OCI-LY1 (cell line): Measurements from ENCODE around the gene SKOR2.
"Not testable (repeated sequence)": the region's sequence is repeated elsewhere in the genome, so short reads cannot be mapped to it uniquely, and the experiment has no call there.

ENCODE experiments used
- H2AFZ ChIP-seq: fragments of 200-600 bp; sonication (generic), shearing (Covaris generic); 2 replicates; pipeline ENCODE4 v1.6.0; 2014; ENCODE audit warnings: antibody characterized with exemption, mild to moderate bottlenecking, low read length
- H3F3A ChIP-seq: fragments of 200-600 bp; sonication (generic), shearing (Covaris generic); 2 replicates; pipeline ENCODE4 v1.6.0; 2014; ENCODE audit warnings: mild to moderate bottlenecking, antibody characterized with exemption, low read length, moderate library complexity; ENCODE audit not compliant: insufficient read depth
- H3K27ac ChIP-seq: fragments of 200-600 bp; sonication (generic); 2 replicates; pipeline ENCODE4 v1.5.1; 2014; ENCODE audit warnings: low read length, mixed run types, mild to moderate bottlenecking, low read depth; ENCODE audit not compliant: poor library complexity, severe bottlenecking
- H3K27me3 ChIP-seq: fragments of 200-600 bp; sonication (generic); 2 replicates; pipeline ENCODE4 v1.6.0; 2014; ENCODE audit warnings: antibody characterized with exemption, mild to moderate bottlenecking, low read length, moderate library complexity; ENCODE audit not compliant: insufficient read depth
- H3K36me3 ChIP-seq: fragments of 200-600 bp; sonication (generic); 2 replicates; pipeline ENCODE4 v1.6.1; 2014; ENCODE audit warnings: mild to moderate bottlenecking, antibody characterized with exemption, low read length, moderate library complexity, mixed read lengths; ENCODE audit not compliant: insufficient read depth
- H3K4me1 ChIP-seq: fragments of 200-600 bp; sonication (generic); 2 replicates; pipeline ENCODE4 v1.5.1; 2014; ENCODE audit warnings: mild to moderate bottlenecking, low read length, moderate library complexity; ENCODE audit not compliant: insufficient read depth, severe bottlenecking
- H3K4me2 ChIP-seq: fragments of 200-600 bp; sonication (generic), shearing (Covaris generic); 2 replicates; pipeline ENCODE4 v1.6.1; 2014; ENCODE audit warnings: low read length
- H3K4me3 ChIP-seq: fragments of 200-600 bp; sonication (generic); 2 replicates; pipeline ENCODE4 v1.5.1; 2014; ENCODE audit warnings: low read length, low read depth, mild to moderate bottlenecking, mixed read lengths; ENCODE audit not compliant: poor library complexity, severe bottlenecking
- H3K79me2 ChIP-seq: fragments of 200-600 bp; shearing (Covaris generic); 2 replicates; pipeline ENCODE4 v1.6.1; 2016; ENCODE audit warnings: mixed run types, low read length, mixed read lengths; ENCODE audit not compliant: insufficient read depth
- H3K9ac ChIP-seq: fragments of 200-600 bp; sonication (generic), shearing (Covaris generic); 2 replicates; pipeline ENCODE4 v1.6.1; 2014; ENCODE audit warnings: mild to moderate bottlenecking, low read length, mixed read lengths
- H3K9me2 ChIP-seq: fragments of 200-600 bp; sonication (generic), shearing (Covaris generic); 2 replicates; pipeline ENCODE4 v1.6.1; 2014; ENCODE audit warnings: low read depth, mild to moderate bottlenecking, low read length, mixed read lengths
- H3K9me3 ChIP-seq: fragments of 200-600 bp; shearing (Covaris generic); 2 replicates; pipeline ENCODE4 v1.6.1; 2014; ENCODE audit warnings: low read length, mixed read lengths
- H4K20me1 ChIP-seq: fragments of 200-600 bp; sonication (generic), shearing (Covaris generic); 2 replicates; pipeline ENCODE4 v1.6.0; 2016; ENCODE audit warnings: mild to moderate bottlenecking, low read length; ENCODE audit not compliant: insufficient read depth
- EZH2 ChIP-seq: fragments of 200-600 bp; sonication (generic), shearing (Covaris generic); IDR thresholded peaks from 2 replicates; pipeline ENCODE4 v1.8.0; 2017; ENCODE audit warnings: borderline replicate concordance, mixed run types, mild to moderate bottlenecking, antibody characterized with exemption, low read length, moderate library complexity, mixed read lengths
- TF ChIP-seq, protein P1 (sequence below): fragments of 200-600 bp; sonication (generic), shearing (Covaris generic); IDR thresholded peaks from 2 replicates; pipeline ENCODE4 v1.5.1; 2017; ENCODE audit warnings: mild to moderate bottlenecking, antibody characterized with exemption, low read length, moderate library complexity, mixed read lengths

SKOR2 gene

DNA sequence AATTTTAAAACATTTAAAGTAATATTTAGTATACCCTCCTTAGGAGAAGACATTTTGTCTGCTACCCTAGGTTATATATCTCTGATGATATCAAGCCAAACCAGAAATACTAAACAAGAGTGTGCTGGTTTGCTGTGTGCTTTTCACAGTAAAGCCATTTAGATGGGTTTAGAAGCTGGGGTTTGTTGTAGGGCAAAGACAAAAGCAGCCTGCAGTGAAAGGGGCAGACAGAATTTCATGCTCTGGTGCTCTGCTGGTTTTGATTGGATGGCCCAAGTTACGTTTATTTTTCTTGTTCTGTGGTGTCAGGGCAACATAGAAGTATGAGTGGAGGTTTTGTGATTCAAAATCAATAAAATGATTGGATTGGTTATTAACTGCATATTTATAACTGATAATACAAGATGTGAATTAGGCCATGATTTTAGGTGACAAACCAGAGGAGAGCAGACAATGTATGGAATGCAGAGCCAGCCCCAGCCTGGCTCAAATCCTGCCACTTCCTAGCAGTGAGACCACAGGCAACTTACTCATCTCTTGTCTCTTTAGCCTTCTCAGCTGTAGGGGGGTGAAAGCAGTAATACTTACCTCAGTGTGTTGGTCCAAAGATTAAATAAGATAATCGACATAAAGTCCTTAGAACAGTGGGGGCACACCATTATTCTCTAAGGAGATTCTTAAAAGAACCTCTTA is 44.4 kb downstream of the SKOR2 start:
- no peaks in the 10 kb centered on the region for H3K4me1 ChIP-seq
- H3K27ac ChIP-seq: no peak overlapping the region
- H3K9me3 ChIP-seq: no peaks in the 10 kb centered on the region
- H3K9me2 ChIP-seq: no peaks in the 10 kb centered on the region
- H3K79me2 ChIP-seq: no peaks in the 10 kb centered on the region
- H4K20me1 ChIP-seq: no peaks in the 10 kb centered on the region
- H3F3A ChIP-seq: no peaks in the 10 kb centered on the region
- TF ChIP-seq, protein P1, sequence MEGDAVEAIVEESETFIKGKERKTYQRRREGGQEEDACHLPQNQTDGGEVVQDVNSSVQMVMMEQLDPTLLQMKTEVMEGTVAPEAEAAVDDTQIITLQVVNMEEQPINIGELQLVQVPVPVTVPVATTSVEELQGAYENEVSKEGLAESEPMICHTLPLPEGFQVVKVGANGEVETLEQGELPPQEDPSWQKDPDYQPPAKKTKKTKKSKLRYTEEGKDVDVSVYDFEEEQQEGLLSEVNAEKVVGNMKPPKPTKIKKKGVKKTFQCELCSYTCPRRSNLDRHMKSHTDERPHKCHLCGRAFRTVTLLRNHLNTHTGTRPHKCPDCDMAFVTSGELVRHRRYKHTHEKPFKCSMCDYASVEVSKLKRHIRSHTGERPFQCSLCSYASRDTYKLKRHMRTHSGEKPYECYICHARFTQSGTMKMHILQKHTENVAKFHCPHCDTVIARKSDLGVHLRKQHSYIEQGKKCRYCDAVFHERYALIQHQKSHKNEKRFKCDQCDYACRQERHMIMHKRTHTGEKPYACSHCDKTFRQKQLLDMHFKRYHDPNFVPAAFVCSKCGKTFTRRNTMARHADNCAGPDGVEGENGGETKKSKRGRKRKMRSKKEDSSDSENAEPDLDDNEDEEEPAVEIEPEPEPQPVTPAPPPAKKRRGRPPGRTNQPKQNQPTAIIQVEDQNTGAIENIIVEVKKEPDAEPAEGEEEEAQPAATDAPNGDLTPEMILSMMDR: no peak
- TF ChIP-seq EZH2: no peak
- H3K36me3 ChIP-seq: no peaks in the 10 kb centered on the region
- no peak overlapping the region for H3K4me2 ChIP-seq
- no peak overlapping the region for H3K9ac ChIP-seq
- no peaks in the 10 kb centered on the region for H3K27me3 ChIP-seq
- no peak overlapping the region for H2AFZ ChIP-seq
- H3K4me3 ChIP-seq: no peak overlapping the region

DNA sequence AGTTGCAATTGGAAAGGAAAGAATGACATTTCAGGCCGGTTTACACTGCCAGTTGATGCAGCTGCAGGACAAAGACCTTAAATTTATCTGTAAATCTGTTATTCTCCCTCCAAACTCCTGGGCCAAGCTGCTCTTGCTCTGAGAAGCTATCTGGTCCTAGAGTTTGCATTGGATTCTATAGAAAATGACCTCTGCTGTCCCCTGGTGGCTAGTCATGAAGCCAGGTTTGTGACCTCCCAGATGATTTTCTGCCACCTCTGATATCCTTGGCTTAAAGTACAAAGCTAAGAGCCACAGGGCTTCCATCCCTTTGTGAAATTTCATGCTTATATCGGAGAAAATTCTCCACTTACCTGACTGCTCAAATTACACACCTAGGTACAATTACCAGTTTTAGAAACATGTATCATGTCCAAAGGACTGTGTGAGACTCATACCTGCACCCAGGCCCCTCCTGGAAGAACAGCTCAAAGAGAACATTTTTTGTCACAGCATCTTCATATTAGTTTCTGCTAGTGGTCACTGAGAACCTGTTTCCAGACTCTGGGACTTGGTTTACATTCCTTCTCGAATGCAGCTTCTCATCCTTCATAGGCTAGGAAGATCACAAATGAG is 46.4 kb downstream of the SKOR2 start:
- TF ChIP-seq EZH2: no peak
- TF ChIP-seq, protein P1: peak; percentile 76
- Histone ChIP-seq H3K4me1 (no peaks in the 10 kb centered on the region), H3K27me3 (no peaks in the 10 kb centered on the region), H3K27ac (no peak overlapping the region), H3K4me3 (no peak overlapping the region), H3K9me3 (no peaks in the 10 kb centered on the region), H3K9me2 (no peaks in the 10 kb centered on the region), H3K9ac (no peak overlapping the region), H2AFZ (no peak overlapping the region), H3F3A (no peaks in the 10 kb centered on the region), H3K36me3 (no peaks in the 10 kb centered on the region), H3K79me2 (no peaks in the 10 kb centered on the region), H4K20me1 (no peaks in the 10 kb centered on the region), H3K4me2 (no peak overlapping the region)

DNA sequence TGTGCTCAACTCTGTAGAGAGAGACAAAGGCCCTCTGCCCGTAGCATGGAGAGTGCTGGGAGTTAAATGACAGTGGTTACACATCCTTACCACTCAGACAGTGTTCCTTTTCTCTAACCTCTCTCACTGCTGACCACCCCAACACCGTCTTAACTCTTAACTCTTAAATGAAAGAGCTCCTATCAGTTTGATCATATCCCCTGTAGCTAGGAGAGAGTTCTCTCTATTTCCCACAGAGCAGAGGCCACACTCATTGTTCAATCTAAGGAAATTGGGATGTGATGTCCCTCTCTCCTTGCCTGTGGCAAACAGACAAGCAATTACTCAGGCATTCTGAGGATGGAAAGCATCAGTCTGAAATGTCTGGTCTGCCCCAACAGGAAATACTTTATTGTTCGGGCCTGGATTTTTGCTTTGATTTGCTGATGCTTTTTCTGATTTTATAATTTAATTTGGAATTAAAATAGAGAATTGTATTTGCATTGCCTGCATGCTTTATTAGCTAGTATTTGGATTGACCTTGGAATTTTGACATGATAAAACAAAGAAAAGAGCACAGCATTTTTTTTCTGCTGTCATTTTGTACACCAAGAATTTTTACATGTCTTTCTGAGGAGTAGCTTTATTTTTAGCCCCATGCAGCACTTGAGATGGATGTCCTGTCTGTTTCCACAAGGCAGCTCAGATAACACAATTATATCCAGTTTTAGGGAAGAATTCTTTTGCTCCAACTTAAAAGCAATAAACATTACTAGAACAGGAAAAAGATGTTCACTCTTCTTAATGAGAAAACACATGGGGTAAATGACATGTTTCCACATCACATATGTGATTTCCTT is 47.6 kb downstream of the SKOR2 start:
- no peak overlapping the region for H2AFZ ChIP-seq
- H3F3A ChIP-seq: no peaks in the 10 kb centered on the region
- no peak overlapping the region for H3K4me2 ChIP-seq
- H4K20me1 ChIP-seq: no peaks in the 10 kb centered on the region
- H3K4me3 ChIP-seq: no peak overlapping the region
- no peaks in the 10 kb centered on the region for H3K9me3 ChIP-seq
- H3K9me2 ChIP-seq: no peaks in the 10 kb centered on the region
- no peaks in the 10 kb centered on the region for H3K36me3 ChIP-seq
- H3K4me1 ChIP-seq: no peaks in the 10 kb centered on the region
- H3K27ac ChIP-seq: no peak overlapping the region
- H3K27me3 ChIP-seq: no peaks in the 10 kb centered on the region
- no peaks in the 10 kb centered on the region for H3K79me2 ChIP-seq
- TF ChIP-seq, protein P1: no peak
- TF ChIP-seq EZH2: no peak
- H3K9ac ChIP-seq: no peak overlapping the region

DNA sequence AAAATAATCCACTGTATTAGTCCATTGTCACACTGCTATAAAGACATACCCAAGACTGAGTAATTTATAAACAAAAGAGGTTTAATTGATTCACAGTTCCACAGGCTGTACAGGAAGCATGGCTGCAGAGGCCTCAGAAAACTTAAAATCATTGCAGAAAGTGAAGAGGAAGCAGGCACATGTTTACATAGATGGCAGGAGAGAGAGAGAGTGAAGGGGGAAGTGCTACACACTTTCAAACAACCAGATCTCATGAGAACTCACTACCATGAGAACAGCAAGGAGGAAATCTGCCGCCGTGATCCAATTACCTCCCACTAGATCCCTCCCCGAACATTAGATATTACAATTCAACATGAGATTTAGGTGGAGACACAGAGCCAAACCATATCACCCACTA is 55.5 kb downstream of the SKOR2 start:
- H3F3A ChIP-seq, H3K4me3 ChIP-seq, H3K27me3 ChIP-seq, H4K20me1 ChIP-seq, H3K27ac ChIP-seq, H3K9ac ChIP-seq, H3K4me2 ChIP-seq, H3K9me2 ChIP-seq, H2AFZ ChIP-seq, H3K4me1 ChIP-seq, H3K9me3 ChIP-seq, H3K79me2 ChIP-seq, H3K36me3 ChIP-seq: not testable (repeated sequence)
